ENCODE data around the gene TXNRD2. TPM values are rescaled to one million over a fixed set of nuclear protein-coding genes. Genes with fewer than 3 reads are reported as not detected.

The TXNRD2 gene
- total RNA-seq, 1 experiment from 2014 or later = 19.7 TPM

DNA sequence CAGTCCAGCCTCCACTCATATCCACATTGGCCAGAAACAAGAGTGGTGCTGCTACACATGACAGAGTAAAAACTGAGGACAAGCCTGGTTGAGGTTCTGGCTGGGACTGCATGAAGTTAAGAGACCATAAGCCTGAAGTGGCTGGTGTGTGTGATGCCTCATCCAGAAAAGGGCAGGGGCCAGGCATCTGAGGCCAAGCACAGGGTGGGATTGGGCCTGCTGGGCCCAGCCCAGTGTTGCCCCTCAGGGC is 49.7 kb upstream of the TXNRD2 start:
- CTCF ChIA-PET = no interaction called here
- TF ChIP-seq FOSL1 (IDR thresholded peaks at IDR 0.05; ENCODE audit: low read depth) (no peak), POLR2A (IDR thresholded peaks at IDR 0.05; ENCODE audit: borderline replicate concordance, extremely low read depth, insufficient read depth, insufficient read length) (no peak), CEBPB (IDR thresholded peaks at IDR 0.05; ENCODE audit: low read depth) (no peak), EGR1 (IDR thresholded peaks at IDR 0.05; ENCODE audit: low read depth) (no peak), SIN3A (IDR thresholded peaks at IDR 0.05; ENCODE audit: low read depth) (no peak), SRF (IDR thresholded peaks at IDR 0.05; ENCODE audit: low read depth) (no peak), YY1 (IDR thresholded peaks at IDR 0.05; ENCODE audit: extremely low read depth, insufficient replicate concordance, low read depth, low read length) (no peak), ELF1 (IDR thresholded peaks at IDR 0.05; ENCODE audit: borderline replicate concordance, low read depth) (no peak), JUND (IDR thresholded peaks at IDR 0.05) (no peak), EZH2phosphoT487 (IDR thresholded peaks at IDR 0.05; ENCODE audit: borderline replicate concordance) (no peak), SP1 (IDR thresholded peaks at IDR 0.05; ENCODE audit: low read depth) (no peak)
- TF ChIP-seq, protein P1, sequence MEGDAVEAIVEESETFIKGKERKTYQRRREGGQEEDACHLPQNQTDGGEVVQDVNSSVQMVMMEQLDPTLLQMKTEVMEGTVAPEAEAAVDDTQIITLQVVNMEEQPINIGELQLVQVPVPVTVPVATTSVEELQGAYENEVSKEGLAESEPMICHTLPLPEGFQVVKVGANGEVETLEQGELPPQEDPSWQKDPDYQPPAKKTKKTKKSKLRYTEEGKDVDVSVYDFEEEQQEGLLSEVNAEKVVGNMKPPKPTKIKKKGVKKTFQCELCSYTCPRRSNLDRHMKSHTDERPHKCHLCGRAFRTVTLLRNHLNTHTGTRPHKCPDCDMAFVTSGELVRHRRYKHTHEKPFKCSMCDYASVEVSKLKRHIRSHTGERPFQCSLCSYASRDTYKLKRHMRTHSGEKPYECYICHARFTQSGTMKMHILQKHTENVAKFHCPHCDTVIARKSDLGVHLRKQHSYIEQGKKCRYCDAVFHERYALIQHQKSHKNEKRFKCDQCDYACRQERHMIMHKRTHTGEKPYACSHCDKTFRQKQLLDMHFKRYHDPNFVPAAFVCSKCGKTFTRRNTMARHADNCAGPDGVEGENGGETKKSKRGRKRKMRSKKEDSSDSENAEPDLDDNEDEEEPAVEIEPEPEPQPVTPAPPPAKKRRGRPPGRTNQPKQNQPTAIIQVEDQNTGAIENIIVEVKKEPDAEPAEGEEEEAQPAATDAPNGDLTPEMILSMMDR (IDR thresholded peaks at IDR 0.05 in 2 of 3, conservative IDR thresholded peaks at IDR 0.05 in 1 of 3; ENCODE audit: borderline replicate concordance in 1 of 3, insufficient read depth in 1 of 3, low read depth in 2 of 3, low read length in 2 of 3) = no peak
- TF ChIP-seq, protein P2, sequence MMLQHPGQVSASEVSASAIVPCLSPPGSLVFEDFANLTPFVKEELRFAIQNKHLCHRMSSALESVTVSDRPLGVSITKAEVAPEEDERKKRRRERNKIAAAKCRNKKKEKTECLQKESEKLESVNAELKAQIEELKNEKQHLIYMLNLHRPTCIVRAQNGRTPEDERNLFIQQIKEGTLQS (IDR thresholded peaks at IDR 0.05) = no peak
- TF ChIP-seq, protein P3, sequence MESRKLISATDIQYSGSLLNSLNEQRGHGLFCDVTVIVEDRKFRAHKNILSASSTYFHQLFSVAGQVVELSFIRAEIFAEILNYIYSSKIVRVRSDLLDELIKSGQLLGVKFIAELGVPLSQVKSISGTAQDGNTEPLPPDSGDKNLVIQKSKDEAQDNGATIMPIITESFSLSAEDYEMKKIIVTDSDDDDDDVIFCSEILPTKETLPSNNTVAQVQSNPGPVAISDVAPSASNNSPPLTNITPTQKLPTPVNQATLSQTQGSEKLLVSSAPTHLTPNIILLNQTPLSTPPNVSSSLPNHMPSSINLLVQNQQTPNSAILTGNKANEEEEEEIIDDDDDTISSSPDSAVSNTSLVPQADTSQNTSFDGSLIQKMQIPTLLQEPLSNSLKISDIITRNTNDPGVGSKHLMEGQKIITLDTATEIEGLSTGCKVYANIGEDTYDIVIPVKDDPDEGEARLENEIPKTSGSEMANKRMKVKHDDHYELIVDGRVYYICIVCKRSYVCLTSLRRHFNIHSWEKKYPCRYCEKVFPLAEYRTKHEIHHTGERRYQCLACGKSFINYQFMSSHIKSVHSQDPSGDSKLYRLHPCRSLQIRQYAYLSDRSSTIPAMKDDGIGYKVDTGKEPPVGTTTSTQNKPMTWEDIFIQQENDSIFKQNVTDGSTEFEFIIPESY (IDR thresholded peaks at IDR 0.05; ENCODE audit: extremely low read depth, insufficient replicate concordance, low read length) = no peak
- Histone ChIP-seq H3K27ac (ENCODE audit: low read depth, low read length) (no peak overlapping the region), H3K9me2 (ENCODE audit: insufficient read depth) (no peaks in the 10 kb centered on the region), H3K9ac (ENCODE audit: low read length) (no peak overlapping the region), H3K79me2 (ENCODE audit: insufficient read depth, low read length) (no peaks in the 10 kb centered on the region), H4K20me1 (ENCODE audit: insufficient read depth) (no peaks in the 10 kb centered on the region), H3K27me3 (ENCODE audit: insufficient read depth, low read length) (no peaks in the 10 kb centered on the region), H2AFZ (ENCODE audit: low read depth, low read length, poor library complexity, severe bottlenecking) (no peak overlapping the region), H3K4me3 (replicated peaks in 1 of 2; ENCODE audit: low read depth in 1 of 2, low read length in 2 of 2) (no peak overlapping the region), H3K4me2 (ENCODE audit: low read length) (no peak overlapping the region), H3K9me3 (ENCODE audit: control insufficient read depth in 1 of 2, insufficient read depth in 1 of 2, low read depth in 1 of 2, low read length in 2 of 2) (no peaks in the 10 kb centered on the region), H3K36me3 (ENCODE audit: control insufficient read depth in 1 of 2, insufficient read depth in 2 of 2, low read length in 2 of 2) (no peaks in the 10 kb centered on the region), H3K4me1 (ENCODE audit: control insufficient read depth in 1 of 2, insufficient read depth in 2 of 2, low read length in 2 of 2) (peaks cover 0 to 7% of the 10 kb centered on the region in 2 experiments; a peak in 1 of 4 replicates)
- POLR2A ChIA-PET = no interaction called here
- RAD21 ChIA-PET (ENCODE audit: low non-redundant PET in 1 of 2, low total read pairs in 2 of 2, uncharacterized antibody in 2 of 2, unreplicated experiment in 2 of 2) = no interaction called here
- ATAC-seq = no peak
- BruUV-seq (replicated peaks) = no TSS peak
- no peak for DNase-seq (ENCODE audit: low read depth, low spot score)
- intact Hi-C loops (cut with micrococcal nuclease) = no loop called here

All from HCT116 (cell line).